HepG2 (cell line): Measurements from ENCODE around the gene SETD1A. TPM values are rescaled to one million over a fixed set of nuclear protein-coding genes. Genes with fewer than 3 reads are reported as not detected.
A peak's percentile ranks its signal among the peaks of the same experiment; 100 is the strongest.

Source experiments
- ATF7-NPFF ChIP-seq: sonication (generic); formaldehyde crosslinking; IDR thresholded peaks from 2 replicates; pipeline ENCODE4 v1.8.1; 2023; ENCODE audit warnings: mild to moderate bottlenecking, low read depth, missing genetic modification reagents, moderate library complexity
- FOSL1 ChIP-seq: sonication (generic); formaldehyde crosslinking; IDR thresholded peaks from 2 replicates; pipeline ENCODE4 v1.9.0; 2021; ENCODE audit warnings: missing genetic modification reagents, borderline replicate concordance
- IRF2 ChIP-seq: IDR thresholded peaks from 2 replicates; pipeline ENCODE4 v1.6.1; 2018; ENCODE audit warnings: missing genetic modification reagents, missing compliant biosample characterization
- PITX1 ChIP-seq: sonication (generic); formaldehyde crosslinking; IDR thresholded peaks from 2 replicates; pipeline ENCODE4 v1.5.1; 2020; ENCODE audit warnings: mild to moderate bottlenecking, missing genetic modification reagents
- RBAK ChIP-seq: sonication (generic); formaldehyde crosslinking; IDR thresholded peaks from 2 replicates; pipeline ENCODE4 v1.5.1; 2020; ENCODE audit warnings: mild to moderate bottlenecking, missing genetic modification reagents
- SATB2 ChIP-seq: sonication (generic); formaldehyde crosslinking; IDR thresholded peaks from 2 replicates; pipeline ENCODE4 v1.5.0; 2020; ENCODE audit warnings: missing genetic modification reagents
- ZBTB26 ChIP-seq: IDR thresholded peaks from 2 replicates; pipeline ENCODE4 v1.6.1; 2016; ENCODE audit warnings: missing compliant biosample characterization, missing genetic modification reagents, borderline replicate concordance
- ZGPAT ChIP-seq: IDR thresholded peaks from 2 replicates; pipeline ENCODE4 v1.6.1; 2016; ENCODE audit warnings: mild to moderate bottlenecking
- ZNF383 ChIP-seq: sonication (generic); formaldehyde crosslinking; IDR thresholded peaks from 2 replicates; pipeline ENCODE4 v1.4.0; 2020; ENCODE audit warnings: missing genetic modification reagents, mild to moderate bottlenecking, borderline replicate concordance
- ZNF432 ChIP-seq: sonication (generic); formaldehyde crosslinking; IDR thresholded peaks from 2 replicates; pipeline ENCODE4 v1.5.0; 2020; ENCODE audit warnings: missing genetic modification reagents, mild to moderate bottlenecking, borderline replicate concordance
- ZNF484 ChIP-seq: sonication (generic); formaldehyde crosslinking; IDR thresholded peaks from 2 replicates; pipeline ENCODE4 v1.5.1; 2020; ENCODE audit warnings: mild to moderate bottlenecking, low read depth, missing genetic modification reagents, borderline replicate concordance
- ZNF816 ChIP-seq: sonication (generic); formaldehyde crosslinking; IDR thresholded peaks from 2 replicates; pipeline ENCODE4 v1.8.0; 2022; ENCODE audit warnings: missing genetic modification reagents, mild to moderate bottlenecking, borderline replicate concordance
- polyA plus RNA-seq, 8 experiments: library from polyadenylated mRNA; depleted of rRNA in 3 of 8; stranded (reverse) in 7 of 8; unstranded in 1 of 8; fragments of >200 nt; fragmentation: Illumina TruSeq in 4 of 8; extraction: Trizol in 4 of 8; gene quantifications; 2 replicates each; pipeline versions ENCODE4 v1.2.1 to v1.2.3, GENCODE V29; 2011 to 2016; ENCODE audit warnings: low read depth in 4 of 8, missing spikeins in 1 of 8, mixed read lengths in 1 of 8; ENCODE audit not compliant: insufficient read depth in 1 of 8
- total RNA-seq, 5 experiments: library from RNA; depleted of rRNA; stranded (reverse); fragments of >200 nt; fragmentation: Illumina TruSeq; extraction: Trizol; gene quantifications; 2 replicates each; pipeline ENCODE4 v1.2.3, GENCODE V29; 2016; ENCODE audit warnings: low read depth in 1 of 5
- TF ChIP-seq, protein P1 (sequence below): sonication (generic); formaldehyde crosslinking; IDR thresholded peaks from 2 replicates; pipeline ENCODE4 v1.4.0; 2020; ENCODE audit warnings: missing genetic modification reagents

Gene SETD1A
- total and polyA plus RNA-seq, 2 of the 13 experiments (the other 11 are each of a cell fraction or from before 2014, with no cell fraction given) = 3.8 to 5.6 TPM

- peak; percentile 83; the same call in 1 of the 2 replicates for TF ChIP-seq ZGPAT
- 0 out of 2 replicates have a peak, but pooled peaks have one; percentile 70 for TF ChIP-seq ZNF383 (CRISPR knock-in tag)
- no peak for TF ChIP-seq ZNF432 (CRISPR knock-in tag)
- TF ChIP-seq SATB2 = no peak
- TF ChIP-seq FOSL1 = peak; percentile 43; the same call in 1 of the 2 replicates
- peak; percentile 86; the same call in 1 of the 2 replicates for TF ChIP-seq ATF7-NPFF (CRISPR knock-in tag)
- TF ChIP-seq ZBTB26 = peak; percentile 26; the same call in 1 of the 2 replicates
- peak; percentile 11 for TF ChIP-seq IRF2
- TF ChIP-seq ZNF816 (CRISPR knock-in tag) = no peak
- TF ChIP-seq, protein P1, sequence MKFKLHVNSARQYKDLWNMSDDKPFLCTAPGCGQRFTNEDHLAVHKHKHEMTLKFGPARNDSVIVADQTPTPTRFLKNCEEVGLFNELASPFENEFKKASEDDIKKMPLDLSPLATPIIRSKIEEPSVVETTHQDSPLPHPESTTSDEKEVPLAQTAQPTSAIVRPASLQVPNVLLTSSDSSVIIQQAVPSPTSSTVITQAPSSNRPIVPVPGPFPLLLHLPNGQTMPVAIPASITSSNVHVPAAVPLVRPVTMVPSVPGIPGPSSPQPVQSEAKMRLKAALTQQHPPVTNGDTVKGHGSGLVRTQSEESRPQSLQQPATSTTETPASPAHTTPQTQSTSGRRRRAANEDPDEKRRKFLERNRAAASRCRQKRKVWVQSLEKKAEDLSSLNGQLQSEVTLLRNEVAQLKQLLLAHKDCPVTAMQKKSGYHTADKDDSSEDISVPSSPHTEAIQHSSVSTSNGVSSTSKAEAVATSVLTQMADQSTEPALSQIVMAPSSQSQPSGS = peak; percentile 30; the same call in 1 of the 2 replicates
- peak; percentile 70 for TF ChIP-seq PITX1 (CRISPR knock-in tag)
- TF ChIP-seq ZNF484 (CRISPR knock-in tag) = 0 out of 2 replicates have a peak, but pooled peaks have one; percentile 41
- peak; percentile 34; the same call in 1 of the 2 replicates for TF ChIP-seq RBAK
These were observed 28.0 kb downstream of the SETD1A start (continued) for GRCh38 chr16:30985401-30986128.
